ENCODE measurements around the gene TPM1. TPM values are rescaled to one million over a fixed set of nuclear protein-coding genes. Genes with fewer than 3 reads are reported as not detected.

The TPM1 gene
- total and polyA plus RNA-seq, 2 donors (not counting 1 experiment from before 2014, with no cell fraction given), result 5.5 to 20.3 TPM

DNA sequence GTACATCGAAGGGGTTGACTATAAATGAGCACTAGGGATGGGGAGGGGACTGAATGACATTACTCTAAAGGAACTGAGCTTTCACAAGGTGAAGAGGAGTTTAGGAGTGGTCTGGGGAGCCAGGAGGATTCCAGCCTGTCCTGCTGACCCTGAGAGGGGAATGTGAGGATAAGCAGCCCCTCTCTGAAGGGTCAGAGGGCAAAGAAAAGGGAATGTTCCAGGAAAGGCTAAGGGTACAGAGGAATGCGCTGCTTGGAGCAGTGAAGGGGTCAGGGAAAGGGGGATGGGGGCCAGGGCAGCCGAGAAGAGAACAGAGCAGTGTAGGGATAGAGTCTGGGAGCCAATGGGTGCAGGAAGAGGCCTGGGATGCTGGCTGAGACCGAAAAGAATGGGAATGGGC, 28.0 kb upstream of the TPM1 start:
- H3K36me3 ChIP-seq (replicated peaks in 1 of 2; ENCODE audit: control extremely low read depth in 1 of 2, control insufficient read depth in 1 of 2, extremely low read depth in 1 of 2, insufficient read depth in 2 of 2, low read length in 1 of 2), result no peaks in the 10 kb centered on the region
- H4K20me1 ChIP-seq (ENCODE audit: control insufficient read depth, insufficient read depth, low read length, poor library complexity, severe bottlenecking), result no peaks in the 10 kb centered on the region
- DNase-seq, result no peak
- H3K27ac ChIP-seq (ENCODE audit: low read length in 2 of 2), result no peak overlapping the region
- peaks cover 0 to 4% (median 0%) of the 10 kb centered on the region in 3 donors for H3K9me3 ChIP-seq (ENCODE audit: control extremely low read depth in 1 of 3, control insufficient read depth in 2 of 3, insufficient read depth in 1 of 3, low read length in 2 of 3)
- Mint-ChIP-seq H3K4me3 (no peak overlapping the region), H3K27ac (no peak overlapping the region), H3K27me3 (peaks cover 19% of the 10 kb centered on the region), H3K4me1 (no peaks in the 10 kb centered on the region), H3K9me3 (ENCODE audit: insufficient read depth) (no peaks in the 10 kb centered on the region)
- no peaks in the 10 kb centered on the region for H3K4me1 ChIP-seq (ENCODE audit: control insufficient read depth in 2 of 2, insufficient read depth in 2 of 2, low read length in 2 of 2)
- 78% methylated on average over 4 of the region's 4 CpGs for WGBS (ENCODE audit: insufficient coverage)
- no peak overlapping the region for H3K4me3 ChIP-seq (ENCODE audit: control extremely low read depth in 1 of 5, extremely low read depth in 1 of 5, insufficient read depth in 1 of 5, low read depth in 2 of 5, low read length in 4 of 5)
- CTCF ChIA-PET, result interaction anchor here (1.7 kb wide), 1 partner anchor 33 kb away, joined by 7 read pairs; no protein-coding TSS in a partner anchor
- POLR2A ChIA-PET, result interaction anchor here (0.6 kb wide), 1 partner anchor 202 kb away, joined by 5 read pairs; no protein-coding TSS in a partner anchor
- H3K79me2 ChIP-seq (ENCODE audit: control insufficient read depth, insufficient read depth, low read length), result no peaks in the 10 kb centered on the region
- ATAC-seq (ENCODE audit: low read depth), result no peak
- H3K9ac ChIP-seq (ENCODE audit: low read length), result no peak overlapping the region
- H2AFZ ChIP-seq (ENCODE audit: insufficient read depth, low read depth, low read length, poor library complexity, severe bottlenecking), result no peak overlapping the region
- no peaks in the 10 kb centered on the region for H3K27me3 ChIP-seq (replicated peaks in 1 of 4; ENCODE audit: control extremely low read depth in 1 of 4, control insufficient read depth in 3 of 4, insufficient read depth in 4 of 4, low read length in 3 of 4)
- intact Hi-C loops (cut with micrococcal nuclease), result no loop called here
- TF ChIP-seq EZH2 (IDR thresholded peaks at IDR 0.05; ENCODE audit: borderline replicate concordance, insufficient read depth, low read depth, low read length, poor library complexity, severe bottlenecking), result no peak
- TF ChIP-seq, protein P1, sequence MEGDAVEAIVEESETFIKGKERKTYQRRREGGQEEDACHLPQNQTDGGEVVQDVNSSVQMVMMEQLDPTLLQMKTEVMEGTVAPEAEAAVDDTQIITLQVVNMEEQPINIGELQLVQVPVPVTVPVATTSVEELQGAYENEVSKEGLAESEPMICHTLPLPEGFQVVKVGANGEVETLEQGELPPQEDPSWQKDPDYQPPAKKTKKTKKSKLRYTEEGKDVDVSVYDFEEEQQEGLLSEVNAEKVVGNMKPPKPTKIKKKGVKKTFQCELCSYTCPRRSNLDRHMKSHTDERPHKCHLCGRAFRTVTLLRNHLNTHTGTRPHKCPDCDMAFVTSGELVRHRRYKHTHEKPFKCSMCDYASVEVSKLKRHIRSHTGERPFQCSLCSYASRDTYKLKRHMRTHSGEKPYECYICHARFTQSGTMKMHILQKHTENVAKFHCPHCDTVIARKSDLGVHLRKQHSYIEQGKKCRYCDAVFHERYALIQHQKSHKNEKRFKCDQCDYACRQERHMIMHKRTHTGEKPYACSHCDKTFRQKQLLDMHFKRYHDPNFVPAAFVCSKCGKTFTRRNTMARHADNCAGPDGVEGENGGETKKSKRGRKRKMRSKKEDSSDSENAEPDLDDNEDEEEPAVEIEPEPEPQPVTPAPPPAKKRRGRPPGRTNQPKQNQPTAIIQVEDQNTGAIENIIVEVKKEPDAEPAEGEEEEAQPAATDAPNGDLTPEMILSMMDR (IDR thresholded peaks at IDR 0.05), result no peak
- no peak overlapping the region for H3K4me2 ChIP-seq (replicated peaks; ENCODE audit: low read depth, low read length, poor library complexity, severe bottlenecking)

DNA sequence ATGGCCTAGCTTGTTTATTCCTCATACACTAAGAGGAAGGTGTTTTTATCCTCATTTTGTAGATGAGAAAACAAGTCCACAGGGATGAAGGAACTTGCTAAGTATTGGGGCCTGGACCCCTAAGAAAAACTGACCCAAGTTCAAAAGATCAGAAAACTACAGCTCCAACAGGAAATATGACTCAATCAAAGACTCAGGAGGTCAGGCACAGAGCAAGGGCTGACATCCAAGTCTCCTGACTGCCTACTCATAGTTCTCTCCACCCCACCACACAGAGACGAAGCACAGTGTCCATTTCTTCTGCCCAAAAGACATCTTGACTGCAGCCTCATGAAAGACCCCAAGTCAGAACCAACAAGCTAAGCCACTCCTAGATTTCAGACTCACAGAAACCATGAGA, 26.9 kb upstream of the TPM1 start:
- 67% methylated on average over 1 of the region's 1 CpG for WGBS (ENCODE audit: insufficient coverage)
- intact Hi-C loops (cut with micrococcal nuclease), result no loop called here
- Histone ChIP-seq H3K9ac (ENCODE audit: low read length) (no peak overlapping the region), H3K4me3 (ENCODE audit: control extremely low read depth in 1 of 5, extremely low read depth in 1 of 5, insufficient read depth in 1 of 5, low read depth in 2 of 5, low read length in 4 of 5) (no peak overlapping the region), H3K36me3 (replicated peaks in 1 of 2; ENCODE audit: control extremely low read depth in 1 of 2, control insufficient read depth in 1 of 2, extremely low read depth in 1 of 2, insufficient read depth in 2 of 2, low read length in 1 of 2) (no peaks in the 10 kb centered on the region), H3K27ac (ENCODE audit: low read length in 2 of 2) (no peak overlapping the region), H3K79me2 (ENCODE audit: control insufficient read depth, insufficient read depth, low read length) (no peaks in the 10 kb centered on the region), H3K4me1 (ENCODE audit: control insufficient read depth in 2 of 2, insufficient read depth in 2 of 2, low read length in 2 of 2) (no peaks in the 10 kb centered on the region), H3K4me2 (replicated peaks; ENCODE audit: low read depth, low read length, poor library complexity, severe bottlenecking) (no peak overlapping the region), H3K27me3 (replicated peaks in 1 of 4; ENCODE audit: control extremely low read depth in 1 of 4, control insufficient read depth in 3 of 4, insufficient read depth in 4 of 4, low read length in 3 of 4) (no peaks in the 10 kb centered on the region), H4K20me1 (ENCODE audit: control insufficient read depth, insufficient read depth, low read length, poor library complexity, severe bottlenecking) (no peaks in the 10 kb centered on the region), H3K9me3 (ENCODE audit: control extremely low read depth in 1 of 3, control insufficient read depth in 2 of 3, insufficient read depth in 1 of 3, low read length in 2 of 3) (peaks cover 0 to 4% (median 0%) of the 10 kb centered on the region in 3 donors), H2AFZ (ENCODE audit: insufficient read depth, low read depth, low read length, poor library complexity, severe bottlenecking) (no peak overlapping the region)
- ChIA-PET CTCF (no interaction called here), POLR2A (no interaction called here)
- Mint-ChIP-seq H3K27me3 (peaks cover 16% of the 10 kb centered on the region), H3K27ac (no peak overlapping the region), H3K9me3 (ENCODE audit: insufficient read depth) (no peaks in the 10 kb centered on the region), H3K4me1 (no peaks in the 10 kb centered on the region), H3K4me3 (no peak overlapping the region)
- DNase-seq, result no peak
- no peak for TF ChIP-seq EZH2 (IDR thresholded peaks at IDR 0.05; ENCODE audit: borderline replicate concordance, insufficient read depth, low read depth, low read length, poor library complexity, severe bottlenecking)
- TF ChIP-seq, protein P1 (IDR thresholded peaks at IDR 0.05), result no peak
- ATAC-seq (ENCODE audit: low read depth), result no peak

Data from B cell (primary cell).